A549 (cell line): Measurements from ENCODE around the gene ATAD3A. TPM values are rescaled to one million over a fixed set of nuclear protein-coding genes. Genes with fewer than 3 reads are reported as not detected.
"Not testable (repeated sequence)": the region's sequence is repeated elsewhere in the genome, so short reads cannot be mapped to it uniquely, and the experiment has no call there.

ENCODE experiments used
- ATAC-seq, 2 experiments: fragments of 200-7000 bp in 1 of 2; fragments of >200 bp in 1 of 2; cut with Nextera tagmentation in 1 of 2; cut with Tn5 transposase in 1 of 2; 3 replicates each; pipeline versions ENCODE4 v1.8.0 to v1.9.1; 2018 to 2020; ENCODE audit warnings: mild to moderate bottlenecking in 1 of 2, moderate library complexity in 1 of 2
- CTCF ChIA-PET: fragments of 300-600 bp; sonication (Branson Sonifier 250); formaldehyde crosslinking; extraction: SDS; loops from one replicate; lab custom pipeline; 2021; ENCODE audit warnings: antibody characterized with exemption, inconsistent platforms; lab: Yijun Ruan, JAX
- POLR2A ChIA-PET: fragments of 350-600 bp; formaldehyde crosslinking; extraction: SDS; loops from one replicate; lab custom pipeline; 2021; ENCODE audit warnings: antibody characterized with exemption, inconsistent platforms; lab: Yijun Ruan, JAX
- DNase-seq, 2 experiments: peaks; one replicate each; pipeline versions ENCODE4 v3.0.0 to v3.0.0-alpha.2; 2011 to 2016; ENCODE audit warnings: low read depth in 1 of 2, low spot score in 1 of 2
- FAIRE-seq: peaks from 2 replicates; lab custom pipeline; 2011; peaks lifted over from hg19 to GRCh38; lab: Jason Lieb, UNC
- H3K27ac ChIP-seq, 2 experiments: fragments of >200 bp; sonication (Bioruptor Twin); formaldehyde crosslinking; 3 replicates each; pipeline ENCODE4 v1.5.1; 2016 to 2017
- H3K4me1 ChIP-seq: fragments of >200 bp; sonication (Bioruptor Twin); formaldehyde crosslinking; 3 replicates; pipeline ENCODE4 v1.6.1; 2016
- H3K4me2 ChIP-seq: fragments of >200 bp; sonication (Bioruptor Twin); formaldehyde crosslinking; 3 replicates; pipeline ENCODE4 v1.6.1; 2016
- H3K4me3 ChIP-seq: fragments of >200 bp; sonication (Bioruptor Twin); formaldehyde crosslinking; 3 replicates; pipeline ENCODE4 v1.5.1; 2016
- H3K9me3 ChIP-seq: fragments of >200 bp; sonication (Bioruptor Twin); formaldehyde crosslinking; 3 replicates; pipeline ENCODE4 v1.6.1; 2016
- HEYL ChIP-seq: fragments of 250-450 bp; sonication (Bioruptor Pico); IDR thresholded peaks from 2 replicates; pipeline ENCODE4 v1.8.0; 2021; ENCODE audit warnings: mild to moderate bottlenecking, moderate library complexity
- HOXA7 ChIP-seq: fragments of 250-450 bp; sonication (Bioruptor Pico); IDR thresholded peaks from 2 replicates; pipeline ENCODE4 v1.5.0; 2020; ENCODE audit warnings: mild to moderate bottlenecking, moderate library complexity
- HOXB5 ChIP-seq: fragments of 250-450 bp; sonication (Bioruptor Pico); IDR thresholded peaks from 2 replicates; pipeline ENCODE4 v1.5.0; 2020; ENCODE audit warnings: mild to moderate bottlenecking, moderate library complexity
- KDM1A ChIP-seq: fragments of 200-600 bp; sonication (generic); IDR thresholded peaks from 2 replicates; pipeline ENCODE4 v1.6.1; 2016; ENCODE audit warnings: low read depth, mild to moderate bottlenecking
- MYC ChIP-seq: IDR thresholded peaks from 2 replicates; pipeline ENCODE4 v1.6.1; 2012; ENCODE audit warnings: mild to moderate bottlenecking, inconsistent platforms, low read length, improper control_type of control experiment, borderline replicate concordance
- NR3C1 ChIP-seq: fragments of >200 bp; sonication (Bioruptor Twin); formaldehyde crosslinking; IDR thresholded peaks from 3 replicates; pipeline ENCODE4 v1.6.1; 2017
- RFX5 ChIP-seq: fragments of 450-650 bp; IDR thresholded peaks from 2 replicates; pipeline ENCODE4 v1.7.1; 2014; ENCODE audit warnings: antibody characterized with exemption, mild to moderate bottlenecking, moderate library complexity
- SREBF2 ChIP-seq: fragments of 450-650 bp; IDR thresholded peaks from 2 replicates; pipeline ENCODE4 v1.6.1; 2014; ENCODE audit warnings: mild to moderate bottlenecking, moderate library complexity
- TP53 ChIP-seq: fragments of 250-450 bp; sonication (Bioruptor Pico); IDR thresholded peaks from 2 replicates; pipeline ENCODE4 v1.5.0; 2021; ENCODE audit warnings: mild to moderate bottlenecking, moderate library complexity
- ZNF302 ChIP-seq: fragments of 250-450 bp; sonication (Bioruptor Pico); IDR thresholded peaks from 2 replicates; pipeline ENCODE4 v1.9.0; 2021; ENCODE audit warnings: inconsistent platforms, mild to moderate bottlenecking, moderate library complexity
- WGBS: methylation state at CpG from one replicate; pipeline ENCODE4 v1.1.6; 2017; ENCODE audit errors: missing lambda C conversion rate; 5-methylcytosine and 5-hydroxymethylcytosine counted together
- polyA plus RNA-seq, 4 experiments: library from polyadenylated mRNA; depleted of rRNA in 3 of 4; stranded (reverse); fragments of >200 nt; fragmentation: RNase III in 1 of 4; extraction: RNeasy Plus Mini Kit Qiagen cat#74134 plus additional on column Dnase treatment in 1 of 4; gene quantifications; 2 replicates in 3 of 4; 3 replicates in 1 of 4; pipeline ENCODE4 v1.2.3, GENCODE V29; 2011 to 2017
- TF ChIP-seq, protein P1 (sequence below): IDR thresholded peaks from 2 replicates; pipeline ENCODE4 v1.6.1; 2012
- TF ChIP-seq, protein P2 (sequence below): IDR thresholded peaks from 2 replicates; pipeline ENCODE4 v1.6.1; 2012
- TF ChIP-seq, protein P3 (sequence below): fragments of 200-600 bp; sonication (generic); IDR thresholded peaks from 2 replicates; pipeline ENCODE4 v1.6.1; 2016; ENCODE audit warnings: antibody characterized with exemption, mild to moderate bottlenecking, moderate library complexity

ATAD3A gene
- polyA plus RNA-seq, 2 of the 4 experiments (the other 2 are of a cell fraction): 10.9 to 27.2 TPM

DNA sequence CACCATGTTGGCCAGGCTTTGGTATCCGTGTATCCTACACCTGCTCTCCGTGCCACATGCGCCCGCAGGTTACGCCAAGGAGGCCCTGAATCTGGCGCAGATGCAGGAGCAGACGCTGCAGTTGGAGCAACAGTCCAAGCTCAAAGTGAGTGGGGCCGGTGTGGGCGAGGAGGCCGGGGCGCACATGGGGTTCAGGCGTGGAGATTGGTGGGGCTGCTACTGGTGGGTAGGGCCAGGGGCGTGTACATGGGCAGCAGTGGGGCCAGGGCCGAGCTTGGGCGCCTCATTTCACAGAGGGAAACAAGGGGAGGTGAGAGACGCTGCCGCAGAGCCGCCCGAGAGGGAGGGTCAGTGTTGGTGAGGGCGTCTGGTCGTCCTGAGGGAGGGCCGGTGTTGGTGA, 34.8 kb upstream of the ATAD3A start:
- Histone ChIP-seq H3K4me3 (no peak overlapping the region), H3K9me3 (no peaks in the 10 kb centered on the region), H3K4me1 (no peaks in the 10 kb centered on the region), H3K27ac (no peak overlapping the region), H3K4me2 (no peak overlapping the region)
- CTCF ChIA-PET: no interaction called here
- TF ChIP-seq SREBF2: no peak
- no peak for TF ChIP-seq HOXB5 (CRISPR knock-in tag)
- TF ChIP-seq, protein P1, sequence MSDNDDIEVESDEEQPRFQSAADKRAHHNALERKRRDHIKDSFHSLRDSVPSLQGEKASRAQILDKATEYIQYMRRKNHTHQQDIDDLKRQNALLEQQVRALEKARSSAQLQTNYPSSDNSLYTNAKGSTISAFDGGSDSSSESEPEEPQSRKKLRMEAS: no peak
- POLR2A ChIA-PET: no interaction called here
- DNase-seq (no peak), ATAC-seq (no peak), FAIRE-seq (no peak)
- no CpG with 5 or more reads among the region's 22 CpGs for WGBS

DNA sequence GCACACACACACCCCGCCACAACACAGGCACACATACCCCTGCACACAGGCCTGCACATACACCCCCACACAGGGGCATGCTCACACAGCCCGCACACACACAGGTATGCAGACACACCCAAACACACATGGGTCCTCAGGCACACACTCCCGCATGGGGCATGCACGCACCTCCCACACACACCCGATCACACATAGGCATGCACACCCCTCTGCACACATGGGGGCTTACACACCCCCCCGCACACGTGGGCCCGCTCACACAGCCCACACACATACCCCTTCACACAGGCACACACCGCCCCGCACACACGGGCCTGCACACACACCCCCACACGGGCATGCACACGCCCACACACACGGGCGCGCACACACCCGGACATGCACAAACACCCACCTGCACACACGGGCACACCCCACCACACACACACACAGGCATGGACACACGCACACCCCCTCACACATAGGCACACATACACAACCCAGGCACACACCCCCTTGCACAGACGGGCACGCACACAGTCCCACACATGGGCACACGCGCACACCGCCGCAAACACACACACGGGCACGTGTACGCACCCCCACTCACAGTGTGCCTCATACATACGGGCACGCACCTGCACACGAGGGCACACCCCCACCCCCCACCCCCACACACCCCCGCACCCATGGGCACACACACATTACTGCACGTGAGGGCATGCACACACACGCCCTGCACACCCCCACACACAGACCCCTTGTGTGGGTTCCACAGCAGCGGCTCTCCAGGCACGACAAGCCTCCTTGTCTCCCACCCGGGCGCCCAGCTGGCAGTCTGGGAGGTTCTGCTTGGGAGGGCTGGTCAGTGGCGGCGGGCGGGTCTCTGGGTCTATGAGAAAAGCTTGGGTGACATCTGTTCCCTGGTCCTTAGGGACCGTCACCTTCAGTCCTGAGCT, 32.1 kb upstream of the ATAD3A start:
- no peak for ATAC-seq
- no peak for TF ChIP-seq MYC
- no peak for TF ChIP-seq NR3C1
- TF ChIP-seq KDM1A: no peak
- TF ChIP-seq, protein P2, sequence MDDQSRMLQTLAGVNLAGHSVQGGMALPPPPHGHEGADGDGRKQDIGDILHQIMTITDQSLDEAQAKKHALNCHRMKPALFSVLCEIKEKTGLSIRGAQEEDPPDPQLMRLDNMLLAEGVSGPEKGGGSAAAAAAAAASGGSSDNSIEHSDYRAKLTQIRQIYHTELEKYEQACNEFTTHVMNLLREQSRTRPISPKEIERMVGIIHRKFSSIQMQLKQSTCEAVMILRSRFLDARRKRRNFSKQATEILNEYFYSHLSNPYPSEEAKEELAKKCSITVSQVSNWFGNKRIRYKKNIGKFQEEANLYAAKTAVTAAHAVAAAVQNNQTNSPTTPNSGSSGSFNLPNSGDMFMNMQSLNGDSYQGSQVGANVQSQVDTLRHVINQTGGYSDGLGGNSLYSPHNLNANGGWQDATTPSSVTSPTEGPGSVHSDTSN: no peak
- no peak for TF ChIP-seq HOXA7 (CRISPR knock-in tag)
- TF ChIP-seq ZNF302 (CRISPR knock-in tag): no peak
- TF ChIP-seq, protein P3, sequence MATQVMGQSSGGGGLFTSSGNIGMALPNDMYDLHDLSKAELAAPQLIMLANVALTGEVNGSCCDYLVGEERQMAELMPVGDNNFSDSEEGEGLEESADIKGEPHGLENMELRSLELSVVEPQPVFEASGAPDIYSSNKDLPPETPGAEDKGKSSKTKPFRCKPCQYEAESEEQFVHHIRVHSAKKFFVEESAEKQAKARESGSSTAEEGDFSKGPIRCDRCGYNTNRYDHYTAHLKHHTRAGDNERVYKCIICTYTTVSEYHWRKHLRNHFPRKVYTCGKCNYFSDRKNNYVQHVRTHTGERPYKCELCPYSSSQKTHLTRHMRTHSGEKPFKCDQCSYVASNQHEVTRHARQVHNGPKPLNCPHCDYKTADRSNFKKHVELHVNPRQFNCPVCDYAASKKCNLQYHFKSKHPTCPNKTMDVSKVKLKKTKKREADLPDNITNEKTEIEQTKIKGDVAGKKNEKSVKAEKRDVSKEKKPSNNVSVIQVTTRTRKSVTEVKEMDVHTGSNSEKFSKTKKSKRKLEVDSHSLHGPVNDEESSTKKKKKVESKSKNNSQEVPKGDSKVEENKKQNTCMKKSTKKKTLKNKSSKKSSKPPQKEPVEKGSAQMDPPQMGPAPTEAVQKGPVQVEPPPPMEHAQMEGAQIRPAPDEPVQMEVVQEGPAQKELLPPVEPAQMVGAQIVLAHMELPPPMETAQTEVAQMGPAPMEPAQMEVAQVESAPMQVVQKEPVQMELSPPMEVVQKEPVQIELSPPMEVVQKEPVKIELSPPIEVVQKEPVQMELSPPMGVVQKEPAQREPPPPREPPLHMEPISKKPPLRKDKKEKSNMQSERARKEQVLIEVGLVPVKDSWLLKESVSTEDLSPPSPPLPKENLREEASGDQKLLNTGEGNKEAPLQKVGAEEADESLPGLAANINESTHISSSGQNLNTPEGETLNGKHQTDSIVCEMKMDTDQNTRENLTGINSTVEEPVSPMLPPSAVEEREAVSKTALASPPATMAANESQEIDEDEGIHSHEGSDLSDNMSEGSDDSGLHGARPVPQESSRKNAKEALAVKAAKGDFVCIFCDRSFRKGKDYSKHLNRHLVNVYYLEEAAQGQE: no peak
- TF ChIP-seq RFX5: no peak
- TF ChIP-seq HEYL: no peak
- no peak for TF ChIP-seq TP53 (CRISPR knock-in tag)
- Histone ChIP-seq H3K4me3 (no peak overlapping the region), H3K27ac (no peak overlapping the region), H3K4me1 (no peaks in the 10 kb centered on the region), H3K9me3 (no peaks in the 10 kb centered on the region), H3K4me2 (no peak overlapping the region)
- POLR2A ChIA-PET: no interaction called here
- no peak for DNase-seq
- CTCF ChIA-PET: no interaction called here
- WGBS: no CpG with 5 or more reads among the region's 42 CpGs
- FAIRE-seq: no peak

DNA sequence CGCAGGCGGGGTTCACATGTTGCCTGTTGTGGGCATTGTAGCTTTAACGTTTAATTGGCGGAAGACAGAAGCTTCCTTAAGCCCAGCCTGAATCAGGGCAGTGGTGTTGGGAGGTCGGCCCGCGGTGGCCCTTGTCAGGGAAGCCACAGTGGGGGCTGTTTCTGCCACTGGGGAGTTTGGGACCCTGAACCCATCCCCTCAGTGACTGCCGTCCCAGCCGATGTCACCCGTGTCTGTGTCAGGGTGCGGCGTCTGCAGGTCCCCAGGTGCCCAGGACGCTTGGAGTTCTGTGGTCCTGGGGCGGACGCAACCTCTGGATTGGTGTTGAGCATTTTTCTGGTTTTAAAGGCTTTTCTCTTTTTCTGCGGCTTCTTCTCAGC, 31.5 kb upstream of the ATAD3A start:
- no CpG with 5 or more reads among the region's 16 CpGs for WGBS
- CTCF ChIA-PET, FAIRE-seq, DNase-seq, H3K9me3 ChIP-seq, H3K4me3 ChIP-seq, H3K27ac ChIP-seq, ATAC-seq, H3K4me1 ChIP-seq, POLR2A ChIA-PET, H3K4me2 ChIP-seq: not testable (repeated sequence)

DNA sequence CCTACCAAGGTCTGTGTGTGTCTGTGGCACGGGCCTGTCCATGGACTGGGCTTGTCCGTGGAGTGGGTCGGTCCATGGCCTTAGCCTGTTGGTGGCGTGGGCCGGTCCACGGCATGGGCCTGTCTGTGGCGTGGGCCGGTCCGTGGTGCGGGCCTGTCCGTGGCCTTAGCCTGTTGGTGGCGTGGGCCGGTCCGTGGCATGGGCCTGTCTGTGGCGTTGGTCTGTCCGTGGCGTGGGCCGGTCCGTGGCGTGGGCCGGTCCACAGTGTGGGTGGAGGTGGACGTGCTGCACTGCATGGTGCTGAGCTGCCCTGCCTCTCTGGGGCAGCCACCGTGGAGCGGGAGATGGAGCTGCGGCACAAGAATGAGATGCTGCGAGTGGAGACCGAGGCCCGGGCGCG, 30.2 kb upstream of the ATAD3A start:
- H3K9me3 ChIP-seq, DNase-seq, H3K4me3 ChIP-seq, H3K4me2 ChIP-seq, H3K27ac ChIP-seq, CTCF ChIA-PET, H3K4me1 ChIP-seq, POLR2A ChIA-PET, FAIRE-seq, ATAC-seq: not testable (repeated sequence)
- WGBS: no CpG with 5 or more reads among the region's 30 CpGs
